DMS114 treated with DMSO at 0.1 percent for 48 hours (cell line): ENCODE data around the gene CD40LG.

Experiments
- DNase-seq: peaks from one replicate; lab custom pipeline; 2025; ENCODE audit not compliant: unreplicated experiment; lab: John Stamatoyannopoulos, UW

Gene CD40LG

GRCh38 chrX:136647677-136648360, at the start of gene CD40LG:
Gene CD40LG (plus strand): TSS chrX:136648158. CDS start chrX:136648249, 91 bp downstream.
- no peak for DNase-seq

DNA sequence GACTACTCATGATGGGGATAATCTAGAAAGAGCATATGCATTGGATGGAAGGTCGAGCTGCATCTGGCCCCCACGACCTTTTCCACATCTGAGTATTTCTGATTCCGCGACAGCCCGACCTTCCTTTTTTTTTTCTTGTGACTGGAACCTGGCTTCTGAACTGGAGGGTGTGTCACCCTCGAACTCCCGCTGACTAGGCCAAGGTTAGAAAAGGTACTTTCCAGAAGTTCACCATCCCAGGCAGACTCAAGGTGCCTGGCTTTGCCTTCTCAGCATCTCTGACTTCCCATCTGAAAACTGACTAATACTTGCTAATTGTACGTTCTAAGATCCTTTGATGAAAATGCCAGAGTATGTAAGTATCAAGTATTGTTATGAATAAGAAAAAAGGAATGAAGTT, 49.3 kb upstream of the CD40LG start:
- no peak for DNase-seq

- DNase-seq = no peak
Observed at GRCh38 chrX:136600059-136600458, 47.9 kb upstream of the CD40LG start.

DNA sequence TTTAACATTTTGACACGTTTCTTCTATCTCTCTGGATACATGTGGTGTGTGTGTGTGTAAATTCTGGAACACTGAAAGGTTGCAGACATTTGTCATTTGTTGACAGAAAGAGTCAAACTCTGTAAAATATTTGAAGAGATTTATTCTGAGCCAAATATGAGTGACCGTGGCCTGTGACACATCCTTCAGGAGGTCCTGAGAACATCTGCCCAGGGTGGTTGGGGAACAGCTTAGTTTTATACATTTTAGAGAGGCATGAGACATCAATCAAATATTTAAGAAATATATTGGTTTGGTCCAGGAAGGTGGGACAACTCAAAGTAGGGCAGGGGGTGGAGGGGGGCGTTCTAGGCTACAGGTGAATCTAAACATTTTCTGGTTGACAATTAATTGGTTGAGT, 40.7 kb upstream of the CD40LG start:
- DNase-seq = no peak

- no peak for DNase-seq
Observed at GRCh38 chrX:136608295-136608933, 39.5 kb upstream of the CD40LG start.

- no peak for DNase-seq
Observed at GRCh38 chrX:136616987-136617685, 30.8 kb upstream of the CD40LG start.

DNA sequence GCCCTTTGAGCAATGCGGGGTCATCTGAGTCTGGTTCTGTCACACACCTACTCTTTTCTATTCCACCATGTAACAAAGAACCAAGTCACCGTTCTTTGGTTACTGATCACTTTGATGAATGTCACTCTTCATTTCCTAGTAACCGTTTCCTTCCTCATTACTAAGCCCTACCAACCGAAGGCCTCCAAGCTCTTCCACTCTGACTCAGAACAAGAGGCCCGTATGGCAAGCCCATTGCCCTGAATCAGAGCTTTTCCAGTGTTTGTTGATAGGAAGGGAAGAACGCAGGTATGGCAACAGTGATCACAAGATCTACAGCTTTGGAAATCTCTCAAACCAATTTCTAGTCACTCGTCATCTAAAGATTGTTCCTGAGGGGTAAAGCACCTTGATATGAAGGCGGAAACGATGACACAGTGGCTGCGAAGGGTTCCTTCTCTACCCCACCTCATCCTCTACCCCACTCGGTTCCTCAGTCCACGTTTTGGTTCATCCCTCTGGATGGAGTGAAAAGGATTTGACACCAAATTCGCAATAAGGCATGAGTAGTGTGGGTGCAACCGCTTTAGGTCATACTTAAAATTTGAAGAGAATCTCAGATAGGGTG, 28.0 kb upstream of the CD40LG start:
- no peak for DNase-seq

- no peak for DNase-seq
Observed at GRCh38 chrX:136620780-136621179, 27.2 kb upstream of the CD40LG start.

DNA sequence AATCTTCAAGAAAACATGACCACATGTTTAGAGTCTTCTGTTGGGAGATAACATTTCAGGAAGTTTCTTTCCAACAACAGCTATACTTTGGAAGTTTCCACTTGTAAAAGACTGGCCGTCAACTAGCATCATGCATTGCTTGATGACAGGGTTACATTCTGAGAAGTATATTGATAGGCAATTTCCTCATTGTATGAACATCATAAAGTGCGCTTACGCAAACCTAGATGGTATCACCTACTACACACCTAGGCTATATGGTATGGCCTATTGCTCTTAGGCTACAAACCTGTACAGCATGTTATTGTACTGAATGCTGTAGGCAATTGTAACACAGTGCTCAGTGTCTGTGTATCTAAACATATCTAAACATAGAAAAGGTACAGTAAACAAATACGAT, 25.4 kb upstream of the CD40LG start:
- no peak for DNase-seq

- DNase-seq = no peak
Observed at GRCh38 chrX:136623396-136623795, 24.6 kb upstream of the CD40LG start.

- no peak for DNase-seq
Observed at GRCh38 chrX:136625246-136625645, 22.7 kb upstream of the CD40LG start.

DNA sequence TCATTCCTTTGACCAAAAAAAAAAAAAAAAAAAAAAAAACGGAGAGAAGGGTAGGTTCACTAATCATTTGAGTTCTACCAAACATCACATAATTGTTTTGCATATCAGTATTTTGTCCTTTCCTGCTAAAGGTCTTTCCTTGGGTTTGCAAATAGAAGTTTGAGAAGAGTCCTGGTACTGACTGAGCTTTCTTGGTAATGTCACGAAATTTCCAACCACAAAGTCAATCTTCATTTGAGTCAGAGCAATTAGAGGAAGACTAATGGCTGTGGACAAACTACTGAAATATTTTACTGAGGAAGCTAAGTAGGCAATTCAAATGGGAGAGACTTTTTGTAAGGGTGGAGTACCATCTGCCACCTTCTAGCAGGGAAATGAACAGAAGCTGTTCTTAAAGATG, 21.7 kb upstream of the CD40LG start:
- DNase-seq = no peak

DNA sequence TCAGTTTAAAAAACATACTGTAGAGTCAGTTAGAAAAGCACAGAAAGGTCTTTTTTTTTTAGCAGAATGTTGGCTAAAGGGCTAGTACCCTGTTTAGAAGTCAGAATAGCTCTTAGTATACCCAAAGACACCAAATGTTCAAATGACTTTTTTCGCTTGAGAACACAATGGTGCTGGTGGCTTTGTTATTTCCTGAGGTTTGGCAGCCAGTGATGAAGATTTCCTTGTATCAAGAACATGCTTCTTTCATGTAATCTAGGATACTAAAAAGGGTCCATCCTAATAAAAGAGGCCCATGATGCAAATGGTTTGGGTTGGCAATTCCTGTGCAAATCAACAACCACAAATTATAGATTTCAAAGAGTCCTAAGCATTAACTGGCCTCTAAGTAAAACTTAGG, 21.1 kb upstream of the CD40LG start:
- no peak for DNase-seq

- DNase-seq = no peak
Observed at GRCh38 chrX:136627409-136627808, 20.5 kb upstream of the CD40LG start.

GRCh38 chrX:136629084-136629750, 18.7 kb upstream of the CD40LG start:
- no peak for DNase-seq

DNA sequence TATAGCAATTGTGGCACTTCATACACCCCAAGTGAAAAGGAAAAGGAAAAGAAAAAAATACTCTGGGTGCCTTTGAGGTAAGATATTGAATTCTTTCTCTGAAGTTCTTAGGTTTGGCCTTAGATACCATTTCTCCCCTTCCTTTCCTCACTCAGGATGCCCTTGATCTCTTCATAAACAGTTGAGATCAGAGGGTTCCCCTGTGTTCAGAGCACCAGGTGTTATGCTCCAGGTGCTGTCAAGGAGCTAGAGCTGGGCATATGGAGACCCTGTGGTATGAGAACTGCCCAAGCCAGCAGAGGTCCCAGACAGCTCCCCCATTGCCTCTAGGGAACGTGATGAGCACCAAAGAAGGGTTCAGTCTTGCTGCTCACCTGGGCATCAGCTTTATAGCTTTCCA, 17.1 kb upstream of the CD40LG start:
- DNase-seq = no peak

- no peak for DNase-seq
Observed at GRCh38 chrX:136635235-136635634, 12.7 kb upstream of the CD40LG start.

GRCh38 chrX:136636121-136636520, 11.8 kb upstream of the CD40LG start:
- no peak for DNase-seq

- DNase-seq = no peak
Observed at GRCh38 chrX:136639506-136640176, 8.3 kb upstream of the CD40LG start.

- DNase-seq = no peak
Observed at GRCh38 chrX:136643243-136643642, 4.7 kb upstream of the CD40LG start.
